ENCODE data around the gene CYP4F22.
"Not testable (repeated sequence)": the region's sequence is repeated elsewhere in the genome, so short reads cannot be mapped to it uniquely, and the experiment has no call there.

The CYP4F22 gene

DNA sequence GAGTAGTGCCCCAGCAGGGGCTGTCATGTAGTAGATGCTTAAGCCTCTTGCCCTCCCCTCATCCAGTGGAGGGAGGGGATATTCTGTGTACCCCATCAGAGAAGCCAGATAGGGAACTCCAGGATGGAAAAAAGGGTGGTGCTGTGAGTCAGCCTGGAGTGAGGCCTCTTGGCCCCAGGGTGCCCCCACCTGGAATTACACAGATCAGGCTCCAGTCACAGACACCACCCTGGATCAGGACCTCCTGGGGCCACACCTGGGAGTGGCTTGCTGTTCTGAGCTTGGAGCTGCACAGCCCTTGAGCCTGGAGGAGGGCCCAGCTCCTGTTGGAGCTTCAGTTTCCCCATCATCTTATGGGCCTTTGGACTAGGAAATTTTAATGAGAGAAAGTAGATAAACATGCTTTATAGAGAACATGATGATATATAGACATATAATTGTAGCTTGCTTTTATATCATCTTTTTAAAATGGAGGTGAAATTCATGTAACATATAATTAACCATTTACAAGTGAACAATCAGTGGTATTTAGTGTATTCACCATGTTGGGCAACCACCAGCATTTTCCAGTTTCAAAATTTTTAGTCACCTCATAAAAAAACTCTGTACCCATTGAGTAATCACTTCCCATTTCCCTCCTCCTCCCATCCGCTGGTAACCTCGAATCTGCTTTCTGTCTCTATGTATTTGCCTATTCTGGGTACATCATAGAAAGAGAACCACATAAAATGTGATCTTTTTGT, 24.6 kb downstream of the CYP4F22 start:
- no peak for TF ChIP-seq ZFX (IDR thresholded peaks at IDR 0.05; ENCODE audit: borderline replicate concordance)
- TF ChIP-seq, protein P1, sequence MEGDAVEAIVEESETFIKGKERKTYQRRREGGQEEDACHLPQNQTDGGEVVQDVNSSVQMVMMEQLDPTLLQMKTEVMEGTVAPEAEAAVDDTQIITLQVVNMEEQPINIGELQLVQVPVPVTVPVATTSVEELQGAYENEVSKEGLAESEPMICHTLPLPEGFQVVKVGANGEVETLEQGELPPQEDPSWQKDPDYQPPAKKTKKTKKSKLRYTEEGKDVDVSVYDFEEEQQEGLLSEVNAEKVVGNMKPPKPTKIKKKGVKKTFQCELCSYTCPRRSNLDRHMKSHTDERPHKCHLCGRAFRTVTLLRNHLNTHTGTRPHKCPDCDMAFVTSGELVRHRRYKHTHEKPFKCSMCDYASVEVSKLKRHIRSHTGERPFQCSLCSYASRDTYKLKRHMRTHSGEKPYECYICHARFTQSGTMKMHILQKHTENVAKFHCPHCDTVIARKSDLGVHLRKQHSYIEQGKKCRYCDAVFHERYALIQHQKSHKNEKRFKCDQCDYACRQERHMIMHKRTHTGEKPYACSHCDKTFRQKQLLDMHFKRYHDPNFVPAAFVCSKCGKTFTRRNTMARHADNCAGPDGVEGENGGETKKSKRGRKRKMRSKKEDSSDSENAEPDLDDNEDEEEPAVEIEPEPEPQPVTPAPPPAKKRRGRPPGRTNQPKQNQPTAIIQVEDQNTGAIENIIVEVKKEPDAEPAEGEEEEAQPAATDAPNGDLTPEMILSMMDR (IDR thresholded peaks at IDR 0.05), result no peak
- H3K27ac ChIP-seq, result no peak overlapping the region

DNA sequence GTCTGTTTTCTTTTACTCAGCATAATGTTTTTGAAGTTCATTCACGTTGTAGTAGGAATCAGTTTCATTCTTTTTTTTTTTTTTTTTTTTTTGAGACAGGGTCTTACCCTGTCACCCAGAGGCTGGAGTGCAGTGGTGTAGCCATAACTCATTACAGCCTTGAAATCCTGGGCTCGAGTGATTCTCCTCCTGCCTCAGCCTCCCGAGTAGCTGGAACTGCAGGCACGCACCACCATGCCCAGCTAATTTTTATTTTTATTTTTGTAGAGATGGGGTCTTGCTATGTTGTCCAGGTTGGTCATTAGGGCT, 25.2 kb downstream of the CYP4F22 start:
- not testable (repeated sequence) for H3K27ac ChIP-seq

DNA sequence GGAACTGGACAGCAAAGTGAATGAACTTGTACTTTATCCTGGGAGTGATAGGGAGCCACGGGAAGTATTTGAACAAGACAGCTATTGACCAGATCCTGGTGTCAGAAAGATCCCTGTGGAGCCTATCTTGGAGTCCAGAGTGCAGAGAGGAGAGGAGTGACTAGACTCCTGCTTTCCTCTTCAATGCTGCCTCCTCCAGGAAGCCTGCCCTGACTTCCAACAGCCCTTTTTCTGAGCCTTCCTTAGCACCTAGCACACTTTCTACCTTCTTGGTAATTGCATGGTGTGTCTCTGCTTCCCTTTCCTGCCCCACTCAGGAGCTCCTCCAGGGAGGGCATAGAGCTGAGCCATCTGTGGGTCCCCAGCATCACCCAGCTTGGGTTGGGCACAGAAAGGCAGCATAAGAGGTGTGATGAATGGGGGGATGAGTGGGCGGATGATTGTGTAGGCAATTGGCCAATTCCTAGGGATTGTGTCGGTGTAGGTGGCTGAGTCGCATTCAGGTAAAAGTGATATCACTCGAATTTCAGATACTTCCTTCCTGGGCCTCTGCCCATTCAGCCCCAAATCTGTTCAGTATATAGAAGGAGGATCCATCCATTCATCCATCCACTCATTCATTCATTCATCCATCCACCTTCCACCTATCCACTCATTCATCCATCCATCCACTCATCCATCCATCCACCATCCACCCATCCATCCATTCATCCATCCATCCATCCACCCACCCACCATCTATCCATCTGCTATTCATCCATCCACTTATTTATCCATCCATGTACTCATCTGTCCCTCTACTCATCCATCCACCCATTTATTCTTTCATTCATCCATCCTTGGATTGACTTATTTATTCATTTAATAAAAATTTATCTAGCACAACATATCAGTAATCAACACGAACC, 26.9 kb downstream of the CYP4F22 start:
- TF ChIP-seq, protein P1 (IDR thresholded peaks at IDR 0.05), result no peak
- TF ChIP-seq ZFX (IDR thresholded peaks at IDR 0.05; ENCODE audit: borderline replicate concordance), result no peak
- no peak overlapping the region for H3K27ac ChIP-seq

DNA sequence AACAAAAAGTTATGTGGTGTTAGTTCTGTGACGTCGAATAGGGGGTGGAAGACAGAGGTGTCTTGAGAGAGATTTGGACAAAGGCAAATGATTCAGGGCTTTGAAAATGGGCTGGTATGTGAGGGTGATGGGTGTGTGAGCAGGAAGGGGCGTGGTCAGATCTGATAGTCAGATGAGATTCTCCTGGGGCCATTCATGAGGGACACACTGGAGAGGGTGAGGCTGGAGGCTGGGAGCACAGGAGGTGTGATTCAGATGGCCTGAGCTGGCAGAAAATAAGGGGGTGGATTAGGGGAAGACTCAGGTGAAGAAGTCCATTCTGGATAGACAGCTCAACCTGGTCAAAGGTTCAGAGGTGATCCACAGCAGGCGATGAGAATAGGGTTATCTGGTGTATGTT, 28.0 kb downstream of the CYP4F22 start:
- TF ChIP-seq ZFX (IDR thresholded peaks at IDR 0.05; ENCODE audit: borderline replicate concordance), result no peak
- TF ChIP-seq, protein P1 (IDR thresholded peaks at IDR 0.05), result no peak
- H3K27ac ChIP-seq, result no peak overlapping the region

DNA sequence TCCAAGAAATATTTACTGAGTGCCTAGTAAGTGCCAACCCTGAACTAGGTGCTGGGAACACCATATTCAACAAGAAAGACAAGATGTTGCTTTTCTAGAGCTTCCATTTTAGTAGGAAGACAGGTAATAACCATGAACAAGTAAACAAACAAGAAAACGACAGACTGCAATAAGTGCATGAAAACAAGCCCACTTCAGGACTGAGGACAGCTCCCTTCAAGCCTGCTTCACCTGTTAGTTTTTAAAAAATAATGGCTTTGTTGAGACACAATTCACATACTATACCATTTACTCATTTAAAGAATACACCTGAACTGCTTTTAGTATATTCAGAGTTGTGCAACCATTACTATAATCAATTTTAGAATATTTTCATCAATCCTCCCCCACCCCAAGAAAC, 30.4 kb downstream of the CYP4F22 start:
- TF ChIP-seq, protein P1 (IDR thresholded peaks at IDR 0.05), result no peak
- TF ChIP-seq ZFX (IDR thresholded peaks at IDR 0.05; ENCODE audit: borderline replicate concordance), result no peak

DNA sequence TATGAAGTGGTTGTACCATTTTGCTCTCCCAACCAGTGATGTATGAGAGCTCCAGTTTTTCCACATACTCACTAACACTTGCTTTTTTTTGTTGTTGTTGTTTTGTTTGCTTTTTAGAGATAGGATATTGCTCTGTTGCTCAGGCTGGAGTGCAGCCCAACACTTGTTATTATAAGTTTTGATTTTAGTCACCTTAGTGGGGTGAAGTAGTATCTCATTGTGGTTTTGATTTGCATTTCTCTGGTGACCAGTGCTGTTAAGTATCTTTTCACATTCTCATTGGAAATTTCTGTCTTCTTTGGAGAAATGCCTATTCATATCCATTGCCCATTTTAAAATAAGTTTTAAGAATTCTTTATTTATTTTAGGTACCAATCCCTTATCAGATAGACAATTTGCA, 31.3 kb downstream of the CYP4F22 start:
- no peak overlapping the region for H3K27ac ChIP-seq
- TF ChIP-seq ZFX (IDR thresholded peaks at IDR 0.05; ENCODE audit: borderline replicate concordance), result no peak
- TF ChIP-seq, protein P1 (IDR thresholded peaks at IDR 0.05), result no peak

More for the DNA sequence above, 30.4 kb downstream of the CYP4F22 start:
- no peak overlapping the region for H3K27ac ChIP-seq

DNA sequence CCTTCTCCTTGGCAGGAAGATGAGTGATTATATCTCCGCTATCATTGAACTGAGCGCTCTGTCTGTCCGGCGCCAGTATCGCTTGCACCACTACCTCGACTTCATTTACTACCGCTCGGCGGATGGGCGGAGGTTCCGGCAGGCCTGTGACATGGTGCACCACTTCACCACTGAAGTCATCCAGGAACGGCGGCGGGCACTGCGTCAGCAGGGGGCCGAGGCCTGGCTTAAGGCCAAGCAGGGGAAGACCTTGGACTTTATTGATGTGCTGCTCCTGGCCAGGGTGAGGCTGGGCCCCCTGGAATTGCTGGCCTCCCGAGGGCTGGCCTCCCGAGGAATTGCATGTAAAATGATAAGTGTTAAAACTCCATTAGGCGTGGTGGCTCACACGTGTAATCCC, 32.1 kb downstream of the CYP4F22 start:
- H3K27ac ChIP-seq, result no peak overlapping the region
- TF ChIP-seq, protein P1 (IDR thresholded peaks at IDR 0.05), result no peak
- TF ChIP-seq ZFX (IDR thresholded peaks at IDR 0.05; ENCODE audit: borderline replicate concordance), result no peak
